Thyroid gland (tissue), 4 donors: ENCODE data around the gene PLCH1. TPM values are rescaled to one million over a fixed set of nuclear protein-coding genes. Genes with fewer than 3 reads are reported as not detected.

Experiments
- DNase-seq, 2 donors: peaks; one replicate each; pipeline ENCODE4 v3.0.0-alpha.2; 2019
- H3K27ac ChIP-seq, 3 donors: fragments of 200-600 bp; sonication (generic); 1 replicate in 2 of 3; 2 replicates in 1 of 3; pipeline ENCODE4 v1.5.1; 2016 to 2019; ENCODE audit warnings: mild to moderate bottlenecking in 1 of 3, moderate library complexity in 1 of 3
- H3K27me3 ChIP-seq: fragments of 200-600 bp; sonication (generic); one replicate; pipeline ENCODE4 v1.5.1; 2019
- H3K36me3 ChIP-seq, 2 donors: fragments of 200-600 bp; sonication (generic); one replicate each; pipeline ENCODE4 v1.5.1; 2016 to 2019
- H3K4me1 ChIP-seq, 2 donors: fragments of 200-600 bp; sonication (generic); one replicate each; pipeline ENCODE4 v1.5.1; 2017 to 2019
- H3K4me3 ChIP-seq, 3 donors: fragments of 200-600 bp; sonication (generic); replicated peaks in 1 of 3; 1 replicate in 2 of 3; 2 replicates in 1 of 3; pipeline ENCODE4 v1.5.1; 2016; ENCODE audit warnings: mild to moderate bottlenecking in 1 of 3
- H3K9me3 ChIP-seq: fragments of 200-600 bp; sonication (generic); one replicate; pipeline ENCODE4 v1.5.1; 2017
- CTCF ChIP-seq, 6 experiments: fragments of 200-600 bp in 3 of 6; fragments of 450-650 bp in 3 of 6; sonication (generic) in 3 of 6; IDR thresholded peaks; one replicate each; pipeline ENCODE4 v1.5.1; 2016 to 2019; ENCODE audit warnings: antibody characterized with exemption in 6 of 6, mild to moderate bottlenecking in 2 of 6, inconsistent platforms in 1 of 6, moderate library complexity in 1 of 6
- POLR2A ChIP-seq, 2 donors: fragments of 450-650 bp; IDR thresholded peaks; one replicate each; pipeline ENCODE4 v1.6.1; 2017; ENCODE audit warnings: antibody characterized with exemption in 2 of 2, mild to moderate bottlenecking in 2 of 2, moderate library complexity in 1 of 2
- WGBS, 2 donors: methylation state at CpG; one replicate each; pipeline ENCODE4 v1.1.5; 2017; 5-methylcytosine and 5-hydroxymethylcytosine counted together
- intact Hi-C: fragments of 100-400 bp; cut with DNase I; formaldehyde crosslinking; loops from one replicate; pipeline ENCODE4 v1.15.1; 2023
- total RNA-seq, 4 donors: library from RNA; depleted of rRNA; stranded (reverse); fragments of >200 nt; gene quantifications; one replicate each; pipeline ENCODE4 v1.2.3, GENCODE V29; 2016

The PLCH1 gene
- total RNA-seq, 4 donors from 2014 or later, result 4.3 to 20.6 (median 14.1) TPM

DNA sequence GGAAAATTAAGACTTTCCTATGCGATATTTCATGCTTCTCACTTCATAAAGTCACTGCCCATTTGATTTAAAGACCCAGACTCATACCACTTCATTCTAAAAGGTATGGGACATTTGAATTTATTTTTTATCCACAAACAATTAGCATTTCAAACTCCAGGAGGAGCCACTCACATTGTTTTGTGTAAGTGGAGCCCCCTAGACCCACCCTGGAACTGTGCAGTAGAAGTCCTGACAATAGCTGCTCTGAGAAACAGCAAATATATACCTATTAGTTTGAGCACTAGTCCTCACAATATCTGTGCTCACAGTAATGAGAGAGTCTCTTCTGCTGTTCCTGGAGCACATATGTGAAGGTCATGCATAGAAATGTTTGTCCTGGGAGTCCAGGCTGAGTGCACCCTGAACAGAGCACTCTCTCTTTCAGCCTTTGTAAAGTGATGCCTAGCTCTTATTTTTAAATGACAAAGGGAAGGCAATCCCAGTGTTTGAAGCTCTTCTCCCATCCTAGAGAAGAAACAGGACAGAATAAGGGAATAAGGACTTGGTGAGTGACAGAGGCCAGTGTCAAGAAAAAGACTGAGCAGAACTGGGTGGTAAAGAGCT lies 323.9 kb downstream of the PLCH1 start:
- H3K4me1 ChIP-seq, result no peaks in the 10 kb centered on the region

GRCh38 chr3:155420406-155420805 lies 324.5 kb downstream of the PLCH1 start:
- intact Hi-C loops, result no loop called here
- Histone ChIP-seq H3K9me3 (no peaks in the 10 kb centered on the region), H3K36me3 (no peaks in the 10 kb centered on the region), H3K27me3 (no peaks in the 10 kb centered on the region), H3K27ac (no peak overlapping the region), H3K4me3 (no peak overlapping the region), H3K4me1 (no peaks in the 10 kb centered on the region)
- TF ChIP-seq POLR2A (IDR thresholded peaks at IDR 0.05), result no peak
- TF ChIP-seq CTCF (IDR thresholded peaks at IDR 0.05), result no peak
- 81 to 85% methylated on average over 4 of the region's 4 CpGs for WGBS, 2 donors
- no peak for DNase-seq

More for the DNA sequence above, 323.9 kb downstream of the PLCH1 start:
- Histone ChIP-seq H3K9me3 (no peaks in the 10 kb centered on the region), H3K27ac (no peak overlapping the region), H3K4me3 (no peak overlapping the region), H3K27me3 (no peaks in the 10 kb centered on the region), H3K36me3 (no peaks in the 10 kb centered on the region)
- WGBS, 2 donors, result 76 to 91% methylated on average over 1 of the region's 1 CpG
- DNase-seq, result no peak
- intact Hi-C loops, result no loop called here
- TF ChIP-seq CTCF (IDR thresholded peaks at IDR 0.05), result no peak
- no peak for TF ChIP-seq POLR2A (IDR thresholded peaks at IDR 0.05)

GRCh38 chr3:155418407-155418806 lies 326.5 kb downstream of the PLCH1 start:
- H3K27me3 ChIP-seq, result no peaks in the 10 kb centered on the region
- 16 to 31% methylated on average over 2 of the region's 2 CpGs for WGBS, 2 donors
- TF ChIP-seq CTCF (IDR thresholded peaks at IDR 0.05), result no peak
- TF ChIP-seq POLR2A (IDR thresholded peaks at IDR 0.05), result no peak
- no peaks in the 10 kb centered on the region for H3K9me3 ChIP-seq
- H3K4me1 ChIP-seq, result no peaks in the 10 kb centered on the region
- H3K4me3 ChIP-seq, result no peak overlapping the region
- no peaks in the 10 kb centered on the region for H3K36me3 ChIP-seq
- no peak for DNase-seq
- intact Hi-C loops, result no loop called here
- no peak overlapping the region for H3K27ac ChIP-seq

DNA sequence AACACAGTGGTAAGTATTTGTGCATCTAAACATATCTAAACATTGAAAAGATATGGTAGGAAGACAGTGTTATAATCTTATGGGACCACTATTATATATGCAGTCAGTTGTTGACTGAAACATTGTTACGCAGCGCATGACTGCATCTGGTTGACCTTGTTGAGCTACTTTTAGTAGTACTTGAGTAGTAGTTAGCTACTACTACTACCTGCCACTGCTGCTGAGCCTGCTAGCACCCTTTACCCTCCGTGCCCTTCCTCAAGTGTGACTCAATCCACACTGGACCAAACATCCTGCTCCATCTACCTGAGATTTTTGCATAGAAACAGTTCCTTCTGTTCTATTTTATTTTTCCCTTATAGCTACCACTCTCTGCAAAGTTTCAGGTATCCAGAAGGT lies 327.8 kb downstream of the PLCH1 start:
- Histone ChIP-seq H3K36me3 (no peaks in the 10 kb centered on the region), H3K4me3 (no peak overlapping the region), H3K9me3 (no peaks in the 10 kb centered on the region), H3K27me3 (no peaks in the 10 kb centered on the region), H3K27ac (no peak overlapping the region), H3K4me1 (no peaks in the 10 kb centered on the region)
- 75 to 93% methylated on average over 3 of the region's 3 CpGs for WGBS, 2 donors
- intact Hi-C loops, result no loop called here
- TF ChIP-seq POLR2A (IDR thresholded peaks at IDR 0.05), result no peak
- TF ChIP-seq CTCF (IDR thresholded peaks at IDR 0.05), result no peak
- no peak for DNase-seq

GRCh38 chr3:155416500-155417118 lies 328.3 kb downstream of the PLCH1 start:
- no peaks in the 10 kb centered on the region for H3K4me1 ChIP-seq
- TF ChIP-seq CTCF (IDR thresholded peaks at IDR 0.05), result no peak
- TF ChIP-seq POLR2A (IDR thresholded peaks at IDR 0.05), result no peak
- no peaks in the 10 kb centered on the region for H3K27me3 ChIP-seq
- DNase-seq, result no peak
- no peaks in the 10 kb centered on the region for H3K36me3 ChIP-seq
- no peak overlapping the region for H3K27ac ChIP-seq
- intact Hi-C loops, result no loop called here
- 89 to 92% methylated on average over 8 of the region's 8 CpGs for WGBS, 2 donors
- no peaks in the 10 kb centered on the region for H3K9me3 ChIP-seq
- H3K4me3 ChIP-seq, result no peak overlapping the region
